OCI-LY1 (cell line): ENCODE measurements around the gene CCDC85C.

Experiments used
- EZH2 ChIP-seq: fragments of 200-600 bp; sonication (generic), shearing (Covaris generic); IDR thresholded peaks from 2 replicates; pipeline ENCODE4 v1.8.0; 2017; ENCODE audit warnings: borderline replicate concordance, mixed run types, mild to moderate bottlenecking, antibody characterized with exemption, low read length, moderate library complexity, mixed read lengths
- TF ChIP-seq, protein P1 (sequence below): fragments of 200-600 bp; sonication (generic), shearing (Covaris generic); IDR thresholded peaks from 2 replicates; pipeline ENCODE4 v1.5.1; 2017; ENCODE audit warnings: mild to moderate bottlenecking, antibody characterized with exemption, low read length, moderate library complexity, mixed read lengths

- TF ChIP-seq, protein P1, sequence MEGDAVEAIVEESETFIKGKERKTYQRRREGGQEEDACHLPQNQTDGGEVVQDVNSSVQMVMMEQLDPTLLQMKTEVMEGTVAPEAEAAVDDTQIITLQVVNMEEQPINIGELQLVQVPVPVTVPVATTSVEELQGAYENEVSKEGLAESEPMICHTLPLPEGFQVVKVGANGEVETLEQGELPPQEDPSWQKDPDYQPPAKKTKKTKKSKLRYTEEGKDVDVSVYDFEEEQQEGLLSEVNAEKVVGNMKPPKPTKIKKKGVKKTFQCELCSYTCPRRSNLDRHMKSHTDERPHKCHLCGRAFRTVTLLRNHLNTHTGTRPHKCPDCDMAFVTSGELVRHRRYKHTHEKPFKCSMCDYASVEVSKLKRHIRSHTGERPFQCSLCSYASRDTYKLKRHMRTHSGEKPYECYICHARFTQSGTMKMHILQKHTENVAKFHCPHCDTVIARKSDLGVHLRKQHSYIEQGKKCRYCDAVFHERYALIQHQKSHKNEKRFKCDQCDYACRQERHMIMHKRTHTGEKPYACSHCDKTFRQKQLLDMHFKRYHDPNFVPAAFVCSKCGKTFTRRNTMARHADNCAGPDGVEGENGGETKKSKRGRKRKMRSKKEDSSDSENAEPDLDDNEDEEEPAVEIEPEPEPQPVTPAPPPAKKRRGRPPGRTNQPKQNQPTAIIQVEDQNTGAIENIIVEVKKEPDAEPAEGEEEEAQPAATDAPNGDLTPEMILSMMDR: no peak
- no peak for TF ChIP-seq EZH2
Measured at GRCh38 chr14:99630202-99630601, 26.2 kb upstream of the CCDC85C start.
